Frontal cortex (tissue), 4 donors: ENCODE measurements around the gene KCTD4. TPM values are rescaled to one million over a fixed set of nuclear protein-coding genes. Genes with fewer than 3 reads are reported as not detected.
"Not testable (repeated sequence)": the region's sequence is repeated elsewhere in the genome, so short reads cannot be mapped to it uniquely, and the experiment has no call there.

Experiments
- DNase-seq, 2 donors: peaks; one replicate each; pipeline ENCODE4 v3.0.0; 2012; ENCODE audit warnings: low spot score in 2 of 2
- FAIRE-seq: peaks from 2 replicates; lab custom pipeline; 2012; peaks lifted over from hg19 to GRCh38; lab: Jason Lieb, UNC
- total RNA-seq: library from RNA; depleted of rRNA; stranded (reverse); fragments of >200 nt; gene quantifications from one replicate; pipeline ENCODE4 v1.2.3, GENCODE V29; 2014
- donor health status: control.
- donor health status: control.
- donor health status: control.

Gene KCTD4
- total RNA-seq = 4.5 TPM

- DNase-seq (no peak), FAIRE-seq (no peak)
These were observed at the start of gene KCTD4 for GRCh38 chr13:45200701-45201232. Gene KCTD4, minus strand, starts transcription at chr13:45201045. Its CDS starts 6,478 bp downstream, at chr13:45194567.

DNA sequence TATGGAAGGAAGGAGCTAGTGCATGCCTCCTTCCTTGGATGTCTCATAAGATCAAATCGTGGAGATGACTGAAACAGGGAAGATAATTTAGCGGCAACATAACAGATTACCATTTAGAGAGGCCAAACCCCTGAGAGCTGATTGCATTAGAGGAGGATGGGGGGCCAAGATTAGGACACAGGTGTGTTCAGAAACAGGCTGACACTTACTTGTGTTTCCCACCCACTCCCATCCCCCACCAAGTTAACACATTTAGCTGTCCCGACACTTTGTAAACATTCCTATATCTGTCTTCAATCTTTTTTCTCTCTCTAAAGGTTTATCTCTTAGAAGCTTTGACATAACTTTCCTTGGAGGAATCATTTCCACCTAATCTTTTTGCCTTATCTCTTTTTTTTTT is 48.8 kb upstream of the KCTD4 start:
- no peak for FAIRE-seq

GRCh38 chr13:45244736-45245135 is 43.9 kb upstream of the KCTD4 start:
- DNase-seq, FAIRE-seq: not testable (repeated sequence)

More for the DNA sequence above, 48.8 kb upstream of the KCTD4 start:
- DNase-seq = no peak

DNA sequence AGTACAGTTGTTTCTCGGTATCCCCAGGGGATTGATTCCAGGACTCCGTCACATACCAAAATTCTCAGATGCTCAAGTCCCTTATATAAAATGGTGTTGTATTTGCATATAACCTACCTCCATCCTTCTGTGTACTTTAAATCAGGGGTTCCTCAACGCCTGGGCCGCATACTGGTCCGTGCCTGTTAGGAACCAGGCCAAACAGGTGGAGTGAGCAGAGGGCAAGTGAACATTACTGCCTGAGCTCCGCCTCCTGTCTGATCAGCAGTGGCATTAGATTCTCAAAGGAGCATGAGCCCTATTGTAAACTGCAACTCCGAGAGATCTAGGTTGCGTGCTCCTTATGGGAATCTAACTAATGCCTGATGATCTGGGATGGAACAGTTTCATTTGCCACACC is 42.2 kb upstream of the KCTD4 start:
- no peak for DNase-seq
- no peak for FAIRE-seq

DNA sequence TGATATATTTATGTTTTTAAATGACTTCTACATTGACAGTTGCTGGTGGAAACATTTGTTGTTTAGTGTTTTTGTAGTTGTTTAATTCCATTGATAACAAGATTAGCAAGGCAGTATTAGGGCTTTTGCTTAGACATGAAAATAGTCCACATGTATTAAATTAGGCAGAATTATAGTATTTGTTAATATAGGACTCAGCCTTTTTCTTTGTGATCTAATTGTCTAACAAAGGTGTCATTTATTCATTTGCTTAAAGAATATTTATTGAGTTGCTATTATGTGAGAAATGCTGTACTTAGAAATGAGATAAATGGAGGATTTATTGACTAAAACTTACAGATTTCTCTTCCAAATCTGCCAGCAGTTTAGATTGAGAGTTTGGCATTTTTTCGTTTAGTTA is 41.7 kb upstream of the KCTD4 start:
- DNase-seq (no peak), FAIRE-seq (no peak)

GRCh38 chr13:45242070-45242469 is 41.2 kb upstream of the KCTD4 start:
- FAIRE-seq (no peak), DNase-seq (no peak)

- FAIRE-seq (no peak), DNase-seq (no peak)
These were observed 39.3 kb upstream of the KCTD4 start for GRCh38 chr13:45240143-45240542.

DNA sequence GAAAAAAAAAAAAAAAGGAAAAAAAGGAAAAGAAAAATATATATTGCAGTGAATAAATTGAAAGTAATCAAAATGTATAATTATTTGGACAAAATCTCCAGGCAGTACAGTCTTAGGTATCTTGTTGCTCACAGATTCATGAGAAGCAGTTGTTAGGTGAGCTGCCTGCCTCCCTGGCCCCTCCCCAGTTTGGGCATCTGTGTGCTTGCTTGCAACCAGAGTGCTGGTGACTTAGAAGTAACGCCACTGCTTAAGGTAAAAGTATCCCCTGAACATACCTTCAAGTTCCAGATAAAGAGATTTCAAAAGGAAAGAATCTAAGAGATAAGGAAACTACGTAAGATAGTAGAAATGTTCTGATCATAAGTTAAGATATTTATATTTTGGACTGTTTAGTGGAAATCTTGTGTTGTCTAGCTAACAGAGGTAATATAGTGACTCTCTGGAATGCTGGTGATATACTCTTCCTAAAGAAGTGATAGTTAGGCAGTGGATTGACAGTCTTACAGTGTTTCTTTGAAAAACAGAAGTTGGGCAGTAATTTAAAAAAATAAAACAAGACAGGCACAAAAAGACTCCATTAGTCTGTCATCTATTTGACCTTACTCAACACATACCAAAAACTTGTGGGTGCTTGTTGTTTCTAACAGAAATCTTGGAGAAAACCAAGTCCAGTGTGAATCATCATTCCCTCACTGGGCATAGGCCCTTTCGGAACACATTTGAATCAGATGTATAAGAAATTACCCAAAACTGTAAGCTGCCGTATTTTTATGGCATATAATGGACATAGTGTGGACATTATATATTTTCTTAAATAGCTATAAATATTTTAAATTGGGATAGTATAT is 38.3 kb upstream of the KCTD4 start:
- FAIRE-seq = no peak

DNA sequence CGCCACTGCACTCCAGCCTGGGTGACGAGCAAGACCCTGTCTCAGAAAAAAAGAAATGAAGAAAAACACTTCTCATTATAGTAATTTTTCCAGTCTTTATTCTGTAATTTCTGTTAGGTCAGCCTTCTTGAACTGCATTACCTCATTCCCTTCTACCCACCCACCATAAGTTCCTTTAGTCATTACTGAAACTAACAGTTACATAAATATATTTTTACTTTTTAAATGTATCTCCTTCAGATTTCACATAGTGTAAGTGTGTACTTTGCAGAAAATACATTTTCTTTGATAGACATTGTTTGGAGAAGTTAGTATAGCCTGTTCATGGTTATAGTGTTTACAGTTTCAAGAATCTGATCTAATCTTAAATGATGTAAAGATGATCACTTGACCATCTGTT is 31.7 kb upstream of the KCTD4 start:
- no peak for FAIRE-seq
- no peak for DNase-seq

More for the DNA sequence above, 38.3 kb upstream of the KCTD4 start:
- DNase-seq = no peak

DNA sequence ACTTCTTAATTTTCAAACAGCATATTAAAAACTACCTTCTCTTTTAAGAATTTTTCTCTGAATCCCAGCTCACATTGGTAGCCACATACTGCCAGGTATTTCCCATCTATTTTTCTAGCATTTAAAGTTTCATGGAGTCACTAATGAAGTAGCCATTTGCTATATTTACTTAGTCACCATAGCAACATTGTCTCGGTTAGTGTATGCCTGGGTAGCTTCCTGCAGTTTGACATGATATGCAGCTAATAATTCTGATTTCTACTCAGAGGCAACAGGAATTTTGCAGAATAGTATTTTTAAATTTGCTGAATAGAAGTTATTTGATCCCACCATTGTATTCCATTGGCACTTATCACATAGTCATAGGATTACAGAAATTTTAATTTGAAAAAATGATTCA is 30.9 kb upstream of the KCTD4 start:
- DNase-seq (no peak), FAIRE-seq (no peak)

DNA sequence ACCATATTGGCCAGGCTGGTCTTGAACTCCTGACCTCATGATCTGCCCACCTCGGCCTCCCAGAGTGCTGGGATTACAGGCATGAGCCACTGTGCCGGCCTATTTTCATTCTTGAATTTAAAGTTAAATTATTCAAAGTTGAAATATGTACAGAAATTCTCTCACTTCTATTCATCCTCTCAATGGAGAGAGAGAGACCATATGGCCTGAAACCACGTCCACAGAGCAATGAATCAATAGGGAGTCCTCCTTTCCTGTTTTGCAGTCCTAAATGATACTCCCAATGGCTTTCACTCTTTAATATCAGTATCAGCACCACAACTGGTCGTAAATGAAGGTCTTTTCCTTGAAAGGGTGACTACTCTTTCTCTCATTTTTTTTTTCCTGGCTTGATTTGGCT is 30.5 kb upstream of the KCTD4 start:
- DNase-seq (no peak), FAIRE-seq (no peak)

GRCh38 chr13:45229172-45229571 is 28.3 kb upstream of the KCTD4 start:
- FAIRE-seq (no peak), DNase-seq (no peak)

DNA sequence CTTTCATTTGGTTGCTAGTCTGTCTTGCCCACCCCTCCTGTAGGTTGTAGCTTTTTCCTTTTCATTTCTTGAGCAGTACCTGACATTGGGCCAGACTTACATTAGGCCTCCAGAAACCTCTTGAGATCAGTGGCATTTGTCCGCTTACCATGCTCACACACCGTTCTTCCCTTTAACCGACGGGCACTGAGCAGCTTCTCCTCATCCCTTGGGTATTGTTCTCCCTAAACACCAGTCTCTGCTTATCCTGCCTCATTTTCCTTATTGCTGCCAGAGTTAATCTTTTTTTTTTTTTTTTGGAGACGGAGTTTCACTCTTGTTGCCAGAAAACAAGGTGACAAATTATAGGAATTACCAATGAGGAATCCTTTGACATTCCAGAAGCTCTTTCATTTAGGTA is 27.2 kb upstream of the KCTD4 start:
- DNase-seq = no peak
- FAIRE-seq = no peak

DNA sequence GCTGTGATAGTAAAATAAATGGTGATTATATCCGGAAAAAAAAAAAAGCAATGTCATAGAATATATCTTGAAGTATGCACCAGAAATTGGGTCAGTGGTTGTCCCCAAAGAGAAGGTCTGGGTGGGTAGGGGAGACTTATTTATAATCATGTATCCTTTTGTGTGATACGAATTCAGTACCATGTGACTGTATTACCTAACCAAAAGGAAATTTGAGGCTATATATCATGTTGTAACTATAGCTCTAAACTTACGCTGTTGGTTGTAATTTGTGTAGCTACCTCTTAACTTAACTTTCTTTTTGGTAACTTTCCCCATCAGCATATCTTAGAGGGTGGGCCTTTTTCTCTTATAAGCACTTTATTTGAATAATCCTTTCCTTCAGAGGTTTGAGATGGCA is 25.2 kb upstream of the KCTD4 start:
- FAIRE-seq = no peak
- no peak for DNase-seq

GRCh38 chr13:45225370-45225769 is 24.5 kb upstream of the KCTD4 start:
- no peak for DNase-seq
- FAIRE-seq = no peak

GRCh38 chr13:45224176-45224575 is 23.3 kb upstream of the KCTD4 start:
- no peak for FAIRE-seq

DNA sequence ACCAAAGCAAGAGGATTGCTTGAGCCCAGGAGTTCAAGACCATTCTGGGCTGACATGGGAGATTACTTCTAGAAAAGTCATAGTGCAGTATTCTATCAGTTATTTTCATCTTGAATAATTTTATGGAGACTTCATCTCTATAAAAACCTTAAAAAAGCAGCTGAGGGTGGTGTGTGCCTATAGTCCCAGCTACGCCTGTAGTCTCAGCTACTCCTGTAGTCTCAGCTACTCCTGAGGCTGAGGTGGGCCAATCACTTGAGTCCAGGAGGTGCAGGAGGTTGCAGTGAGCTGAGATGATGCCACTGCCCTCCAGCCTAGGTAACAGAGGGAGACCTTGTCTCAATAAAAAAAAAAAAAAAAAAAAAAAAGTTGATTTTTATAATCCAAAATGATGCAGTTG is 22.1 kb upstream of the KCTD4 start:
- no peak for FAIRE-seq
- DNase-seq = no peak

More at GRCh38 chr13:45224176-45224575, 23.3 kb upstream of the KCTD4 start:
- no peak for DNase-seq

GRCh38 chr13:45222516-45222915 is 21.7 kb upstream of the KCTD4 start:
- DNase-seq (no peak), FAIRE-seq (no peak)

DNA sequence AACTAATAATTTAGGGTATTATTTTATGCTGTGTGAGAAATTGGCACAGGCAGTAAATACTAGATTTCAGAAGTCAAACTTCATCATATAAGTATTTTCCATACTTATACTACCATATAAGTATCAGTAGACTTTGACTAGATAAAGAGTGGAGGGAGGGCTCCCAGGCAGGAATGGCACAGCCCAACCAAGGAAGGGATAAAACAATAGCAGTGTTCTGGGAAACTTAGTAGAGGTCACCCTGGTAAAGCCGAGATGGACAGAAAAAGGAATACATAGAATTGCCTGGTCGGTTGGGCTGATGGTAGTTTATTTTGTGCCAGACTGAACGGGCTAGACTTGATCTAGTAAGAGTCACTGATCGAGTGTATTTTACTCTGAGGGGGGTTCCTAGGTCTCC is 19.6 kb upstream of the KCTD4 start:
- FAIRE-seq (no peak), DNase-seq (no peak)

GRCh38 chr13:45219938-45220375 is 19.1 kb upstream of the KCTD4 start:
- DNase-seq (no peak), FAIRE-seq (no peak)

- FAIRE-seq = no peak
- DNase-seq = no peak
These were observed 18.5 kb upstream of the KCTD4 start for GRCh38 chr13:45219123-45219891.
